Smooth muscle cell of trachea (primary cell): ENCODE measurements around the gene TTC31. TPM values are rescaled to one million over a fixed set of nuclear protein-coding genes. Genes with fewer than 3 reads are reported as not detected.

Source experiments
- total RNA-seq: library from RNA; depleted of rRNA; stranded (reverse); fragments of >200 nt; gene quantifications from 2 replicates; pipeline ENCODE4 v1.2.1, GENCODE V29; 2014

TTC31 gene
- total RNA-seq, result 11.6 and 19.6 TPM in 2 replicates

GRCh38 chr2:74482801-74483674 is at the start of gene TTC31, which contains the start of gene CCDC142:
TSS of gene TTC31 (plus strand) at chr2:74483081. CDS start at chr2:74483096, 15 bp downstream.
TSS of gene CCDC142 (minus strand) at chr2:74482998. CDS start at chr2:74482837, 161 bp downstream.

GRCh38 chr2:74441690-74442482 is 41.0 kb upstream of the TTC31 start, which contains the start of gene RTKN:
TSS of gene RTKN (minus strand) at chr2:74441937. CDS start at chr2:74441816, 121 bp downstream.

GRCh38 chr2:74454654-74455511 is 28.0 kb upstream of the TTC31 start, which contains the start of gene INO80B:
TSS of gene INO80B (plus strand) at chr2:74455087. CDS start at chr2:74455117, 30 bp downstream.

GRCh38 chr2:74458132-74458937 is 24.5 kb upstream of the TTC31 start, which contains the start of gene WBP1:
TSS of gene WBP1 (plus strand) at chr2:74458438. CDS start at chr2:74458603, 165 bp downstream.

DNA sequence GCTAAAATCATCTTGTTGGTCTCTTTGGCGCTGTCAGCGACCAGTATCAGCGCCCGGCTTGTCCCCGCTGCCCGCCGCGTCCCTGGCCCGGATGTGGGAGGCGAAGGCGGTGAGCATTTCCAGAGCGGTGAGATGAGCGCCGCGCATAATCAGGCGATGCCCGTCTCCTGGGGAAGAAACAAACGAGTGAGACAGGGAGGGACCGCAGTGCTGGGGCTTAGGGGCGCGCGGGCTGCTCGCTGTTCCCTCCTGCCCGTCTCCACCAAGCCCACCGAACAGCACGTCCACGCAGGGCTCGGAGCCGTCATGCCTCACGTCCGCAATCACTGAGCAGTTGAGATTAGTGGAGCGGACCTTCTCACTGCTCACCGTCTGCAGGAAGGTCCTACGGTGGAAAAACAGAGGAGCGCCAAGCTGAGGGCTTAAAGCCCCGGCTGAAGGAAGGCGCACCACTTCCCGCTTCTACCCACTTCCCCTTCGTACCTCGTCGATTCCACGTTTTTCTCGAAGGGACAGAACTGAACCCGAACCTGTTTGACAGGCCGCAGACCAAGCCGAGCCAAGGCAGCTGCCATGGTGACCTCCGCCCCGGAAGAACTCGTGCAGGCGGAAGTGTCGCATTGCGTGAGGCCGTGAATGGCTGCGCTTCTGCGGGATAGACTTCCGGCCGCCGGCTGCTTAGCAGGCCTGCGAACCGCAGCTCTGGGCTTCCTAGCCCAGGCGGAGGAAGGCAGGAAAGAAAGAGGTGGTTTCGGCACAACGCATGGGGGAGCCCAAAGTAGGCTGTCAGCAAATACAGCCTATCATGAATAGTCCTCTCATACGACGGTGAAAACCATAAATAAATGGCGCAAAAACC is 10.6 kb upstream of the TTC31 start, which contains the start of gene MRPL53:
MRPL53 (minus strand) TSS at position 595 of the 859 bp plus-strand sequence; CDS start at position 575, 20 bp downstream.

GRCh38 chr2:74499267-74499939 is 16.5 kb downstream of the TTC31 start, which contains the start of gene LBX2:
TSS of gene LBX2 (minus strand) at chr2:74499603. CDS start at chr2:74499537, 66 bp downstream.

GRCh38 chr2:74507145-74507925 is 24.5 kb downstream of the TTC31 start, which contains the start of gene PCGF1:
TSS of gene PCGF1 (minus strand) at chr2:74507695. CDS start at chr2:74507668, 27 bp downstream.

DNA sequence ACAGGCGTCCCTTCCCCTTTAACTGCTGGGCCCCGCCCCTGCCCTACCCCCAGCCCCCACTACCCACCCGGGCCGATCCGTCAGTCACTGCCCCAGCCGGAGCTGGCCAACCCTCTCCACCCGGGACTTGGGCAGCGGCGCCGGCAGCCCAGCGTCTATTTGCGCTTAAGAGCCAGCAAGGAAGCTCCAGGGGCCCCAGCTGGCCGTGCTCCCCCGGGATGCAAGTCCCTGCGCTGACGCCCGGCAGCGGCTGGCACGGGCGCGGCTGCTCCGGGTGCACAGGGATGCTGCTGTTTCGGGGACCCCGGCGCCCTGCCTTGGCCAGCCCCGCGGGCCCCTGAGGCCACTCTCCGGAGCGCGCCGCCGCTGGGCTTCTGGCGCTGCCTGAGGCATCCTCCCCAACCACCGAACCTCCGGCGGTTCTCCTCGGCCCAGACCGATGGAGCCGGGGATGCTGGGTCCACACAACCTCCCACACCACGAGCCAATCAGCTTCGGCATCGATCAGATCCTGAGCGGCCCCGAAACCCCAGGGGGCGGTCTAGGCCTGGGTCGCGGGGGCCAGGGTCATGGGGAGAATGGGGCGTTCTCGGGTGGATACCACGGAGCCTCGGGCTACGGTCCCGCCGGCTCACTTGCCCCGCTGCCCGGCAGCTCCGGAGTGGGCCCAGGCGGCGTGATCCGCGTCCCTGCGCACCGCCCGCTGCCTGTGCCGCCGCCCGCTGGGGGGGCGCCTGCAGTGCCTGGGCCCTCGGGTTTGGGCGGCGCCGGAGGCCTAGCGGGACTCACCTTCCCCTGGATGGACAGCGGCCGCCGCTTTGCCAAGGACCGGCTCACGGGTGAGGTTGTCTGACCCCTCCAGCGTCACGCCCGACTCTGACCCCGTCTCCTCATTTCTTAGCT is 31.7 kb downstream of the TTC31 start, which contains the start of gene TLX2:
TLX2 (plus strand) TSS at position 83 of the 903 bp plus-strand sequence; CDS start at position 440, 357 bp downstream.

GRCh38 chr2:74525717-74526648 is 43.1 kb downstream of the TTC31 start, which contains the start of gene DQX1:
TSS of gene DQX1 (minus strand) at chr2:74526231. CDS start at chr2:74525729, 502 bp downstream.

GRCh38 chr2:74529357-74530238 is 46.7 kb downstream of the TTC31 start, which contains the start of the genes AUP1 and HTRA2:
TSS of gene AUP1 (minus strand) at chr2:74529706. CDS start at chr2:74529629, 77 bp downstream.
TSS of gene HTRA2 (plus strand) at chr2:74529933. CDS start at chr2:74530007, 74 bp downstream.

